ELR (cell line): ENCODE measurements around the gene HSPB2.
A peak's percentile ranks its signal among the peaks of the same experiment; 100 is the strongest.
"Not testable (repeated sequence)": the region's sequence is repeated elsewhere in the genome, so short reads cannot be mapped to it uniquely, and the experiment has no call there.

Experiments
- DNase-seq: peaks from one replicate; pipeline ENCODE4 v3.0.0-alpha.2; 2015; ENCODE audit warnings: low read depth

Gene HSPB2, protein sequence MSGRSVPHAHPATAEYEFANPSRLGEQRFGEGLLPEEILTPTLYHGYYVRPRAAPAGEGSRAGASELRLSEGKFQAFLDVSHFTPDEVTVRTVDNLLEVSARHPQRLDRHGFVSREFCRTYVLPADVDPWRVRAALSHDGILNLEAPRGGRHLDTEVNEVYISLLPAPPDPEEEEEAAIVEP

DNA sequence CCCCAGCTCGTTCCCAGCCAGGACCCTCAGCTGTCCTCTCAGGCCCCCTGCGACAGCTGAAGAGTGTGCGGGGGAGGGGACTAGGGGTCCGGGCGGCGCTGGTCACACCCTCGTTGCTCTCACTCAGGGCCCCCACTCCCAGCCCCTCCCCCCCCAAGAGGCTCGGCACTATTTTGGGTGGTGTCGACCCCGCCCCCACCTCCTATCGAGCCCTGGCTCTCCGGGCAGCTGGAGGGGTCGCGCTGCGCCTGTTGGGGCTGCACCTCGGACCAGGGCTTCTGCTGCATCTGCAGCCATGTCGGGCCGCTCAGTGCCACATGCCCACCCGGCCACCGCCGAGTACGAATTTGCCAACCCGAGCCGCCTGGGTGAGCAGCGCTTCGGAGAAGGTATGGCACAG is at the start of gene HSPB2:
Gene HSPB2, plus strand, starts transcription at position 200 of the 400 bp plus-strand sequence. Its CDS starts 96 bp downstream, at position 296.
- no peak for DNase-seq

DNA sequence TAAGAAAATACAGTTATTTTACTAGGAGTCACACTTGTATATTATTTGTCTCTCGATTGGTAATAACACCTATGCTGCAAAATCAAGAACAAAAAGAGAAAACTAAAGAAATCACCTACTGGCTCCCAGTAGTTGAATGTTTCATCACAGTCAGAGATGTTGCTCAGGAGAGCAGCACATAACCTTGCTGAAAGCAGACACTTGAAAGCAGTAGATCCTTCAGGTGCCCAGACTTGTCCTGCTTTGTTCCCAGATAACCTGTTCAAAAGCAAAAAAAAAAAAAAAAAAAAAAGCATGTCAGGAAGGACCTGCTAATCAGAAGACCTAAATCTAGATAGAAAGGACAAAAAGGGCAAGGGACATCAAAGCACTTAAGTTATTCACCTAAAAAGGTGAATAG is 42.4 kb upstream of the HSPB2 start:
- no peak for DNase-seq

DNA sequence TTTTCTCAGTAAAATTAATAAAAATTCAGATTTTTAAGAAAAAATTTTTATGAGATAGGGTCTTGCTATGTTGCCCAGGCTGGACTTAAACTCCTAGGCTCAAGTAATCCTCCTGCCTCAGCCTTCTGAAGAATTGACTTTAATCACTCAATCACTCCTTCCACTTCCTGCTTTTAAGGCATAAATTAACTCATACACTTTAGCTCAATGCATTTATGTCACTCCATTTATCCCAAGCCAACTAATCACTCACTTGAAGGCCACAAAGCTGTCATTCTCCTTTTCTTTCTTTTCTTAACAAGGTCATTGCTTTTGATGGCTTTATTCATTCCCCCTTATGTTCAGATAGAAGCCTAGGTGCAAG is 42.0 kb upstream of the HSPB2 start:
- no peak for DNase-seq

DNA sequence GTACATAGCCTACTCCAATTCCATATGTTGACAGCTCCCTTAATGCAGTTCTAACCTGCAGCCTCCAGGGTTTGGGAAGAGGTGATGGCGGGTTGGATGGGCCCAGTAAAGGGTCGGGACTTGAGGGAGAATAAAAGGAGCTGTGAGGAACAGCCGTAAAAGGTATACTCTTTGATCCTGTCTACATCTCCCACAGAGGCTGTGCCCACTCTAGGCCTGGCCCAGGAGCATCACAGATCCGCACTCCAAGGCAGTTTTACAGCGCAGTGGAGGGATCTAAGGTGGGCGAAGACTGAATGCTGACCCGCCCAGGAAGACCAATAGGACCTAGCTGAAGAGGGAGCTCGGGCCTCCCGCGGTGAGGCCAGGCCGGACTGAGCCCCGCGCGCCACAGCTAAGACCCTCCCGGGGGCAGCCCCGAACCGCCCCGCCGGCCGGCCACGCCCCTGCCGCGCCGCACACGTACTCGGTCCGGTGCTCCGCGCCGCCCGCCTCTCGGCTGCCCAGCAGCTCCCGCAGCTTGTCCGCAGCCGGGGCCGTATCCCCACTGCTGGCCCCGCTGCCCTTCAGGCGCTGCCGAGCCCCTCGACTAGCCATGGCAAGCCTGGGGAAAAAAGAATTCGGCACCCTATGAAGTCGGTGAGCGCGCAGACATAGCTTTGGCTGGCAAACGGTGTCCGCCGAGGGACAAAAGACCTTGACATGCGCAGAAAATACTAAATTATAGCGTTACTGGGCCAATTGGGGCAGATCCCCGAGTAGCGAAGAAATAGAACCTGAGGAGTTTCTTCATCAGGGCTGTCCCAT is 41.4 kb upstream of the HSPB2 start, which contains the start of gene ALG9:
Gene ALG9, minus strand, starts transcription at position 696 of the 807 bp plus-strand sequence. Its CDS starts 99 bp downstream, at position 597.
- DNase-seq: peak; percentile 82

DNA sequence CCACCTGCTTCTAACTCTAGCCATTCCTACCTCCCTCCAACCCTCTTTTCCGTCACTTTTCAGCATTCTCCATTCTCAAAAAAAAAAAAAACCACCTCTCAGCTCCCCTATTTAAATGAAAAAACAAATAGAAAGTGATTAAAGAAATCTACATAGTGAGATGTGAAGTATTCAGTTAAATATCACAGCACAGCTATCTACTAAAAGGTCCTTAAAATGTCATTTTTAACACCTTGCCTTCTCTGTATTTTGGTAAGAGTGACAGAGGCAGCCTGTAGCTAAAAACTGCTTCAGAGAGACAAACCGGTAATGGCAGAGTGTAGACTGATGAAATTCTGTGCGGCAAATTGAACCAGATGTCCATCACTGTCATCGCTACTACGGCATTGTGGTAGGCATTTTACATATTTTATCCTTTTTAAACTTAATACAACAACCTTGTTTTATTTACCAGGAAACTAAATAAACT is 40.8 kb upstream of the HSPB2 start:
- peak; percentile 12 for DNase-seq

DNA sequence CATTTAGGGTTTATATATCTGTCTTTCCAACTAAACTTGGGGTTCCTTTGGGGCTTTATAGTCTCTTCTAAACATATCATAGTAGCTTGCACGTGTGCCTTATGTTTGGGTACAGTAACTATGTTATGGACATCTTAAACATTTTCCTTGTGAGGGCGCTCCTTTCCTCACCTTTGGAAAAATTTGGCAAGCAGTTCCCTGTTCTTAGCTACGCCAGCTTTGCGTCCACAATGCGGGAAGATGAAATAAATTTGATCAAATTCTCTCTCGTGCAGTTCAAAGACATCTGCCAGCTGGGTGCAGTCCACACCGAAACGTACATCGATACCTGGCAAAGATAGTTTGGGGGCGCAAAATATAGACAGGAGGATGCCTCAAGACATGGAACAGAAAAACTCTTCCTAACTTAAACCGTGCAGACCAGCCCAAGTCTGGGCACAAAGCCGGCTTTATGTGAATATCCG is 34.1 kb upstream of the HSPB2 start:
- DNase-seq: no peak

DNA sequence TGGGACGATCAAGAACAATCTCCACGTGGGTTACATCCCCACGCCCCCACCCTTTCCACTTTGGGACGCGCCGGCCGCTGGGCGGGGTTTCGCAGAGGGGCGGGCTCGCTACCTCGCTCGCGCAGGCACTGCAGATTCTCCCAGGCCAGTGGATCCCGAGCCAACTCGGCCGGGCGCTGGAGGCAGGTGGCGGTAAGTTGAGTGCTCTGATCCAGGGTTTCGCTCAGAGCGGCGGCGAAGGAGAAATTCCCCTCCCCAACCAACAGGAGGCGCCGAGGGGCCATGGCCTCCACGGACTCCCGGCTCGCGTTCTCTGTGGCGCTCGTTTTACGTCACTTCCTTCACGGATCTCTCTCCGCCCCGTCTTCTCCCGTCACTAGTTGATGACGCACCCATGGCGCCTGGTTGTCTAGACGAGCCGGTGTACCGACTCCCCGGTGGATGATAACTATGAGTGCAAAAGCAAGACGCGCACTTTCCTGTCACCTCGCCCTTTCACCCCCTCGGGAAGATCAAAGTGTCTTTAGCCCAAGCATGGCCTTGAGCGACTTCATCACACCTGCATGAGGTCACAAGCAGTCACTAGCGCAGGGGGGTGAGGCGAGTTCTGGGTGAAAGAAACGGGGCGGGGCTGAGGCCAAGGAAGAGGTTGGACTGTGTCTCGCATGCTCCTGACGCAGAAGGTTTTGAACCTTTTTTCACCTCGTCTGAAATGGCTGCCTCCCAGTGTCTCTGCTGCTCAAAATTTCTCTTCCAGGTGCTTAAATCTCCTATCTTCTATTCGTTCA is 33.5 kb upstream of the HSPB2 start, which contains the start of the genes CFAP68 and FDXACB1:
Gene CFAP68, plus strand, starts transcription at position 693 of the 788 bp plus-strand sequence. Its CDS starts 20 bp downstream, at position 713.
Gene FDXACB1, minus strand, starts transcription at position 317 of the 788 bp plus-strand sequence. Its CDS starts 33 bp downstream, at position 284.
- peak; percentile 98 for DNase-seq

DNA sequence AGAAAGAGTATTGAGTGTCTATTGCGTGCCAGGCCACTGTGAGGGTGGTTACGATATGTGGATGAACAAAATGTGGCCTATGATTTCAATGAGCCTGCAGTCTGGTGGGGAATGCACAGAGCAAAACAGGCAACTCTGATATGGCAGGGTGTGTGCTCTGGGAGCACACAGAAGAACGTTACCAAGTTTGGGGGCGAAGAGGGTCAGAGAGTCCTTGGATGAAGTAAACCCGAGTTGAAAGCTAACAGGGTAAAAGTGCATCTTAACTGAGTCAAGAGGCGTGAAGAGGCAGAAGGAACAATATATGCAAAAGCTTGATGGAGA is 32.9 kb upstream of the HSPB2 start:
- no peak for DNase-seq

DNA sequence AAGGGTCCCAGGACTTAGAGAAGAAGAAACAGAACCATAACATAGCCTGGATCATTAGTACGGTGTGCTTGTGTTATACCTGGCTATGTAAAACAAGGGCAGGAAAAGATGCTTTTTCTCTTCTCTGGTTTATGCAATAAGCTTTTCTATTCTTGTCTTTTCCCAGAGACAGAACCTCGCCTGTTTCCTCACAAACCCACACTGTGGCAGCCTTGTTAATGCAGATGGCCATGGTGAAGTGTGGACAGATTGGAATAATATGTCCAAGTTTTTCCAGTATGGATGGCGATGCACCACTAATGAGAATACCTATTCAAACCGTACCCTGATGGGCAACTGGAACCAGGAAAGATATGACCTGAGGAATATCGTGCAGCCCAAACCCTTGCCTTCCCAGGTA is 30.3 kb upstream of the HSPB2 start:
- no peak for DNase-seq

DNA sequence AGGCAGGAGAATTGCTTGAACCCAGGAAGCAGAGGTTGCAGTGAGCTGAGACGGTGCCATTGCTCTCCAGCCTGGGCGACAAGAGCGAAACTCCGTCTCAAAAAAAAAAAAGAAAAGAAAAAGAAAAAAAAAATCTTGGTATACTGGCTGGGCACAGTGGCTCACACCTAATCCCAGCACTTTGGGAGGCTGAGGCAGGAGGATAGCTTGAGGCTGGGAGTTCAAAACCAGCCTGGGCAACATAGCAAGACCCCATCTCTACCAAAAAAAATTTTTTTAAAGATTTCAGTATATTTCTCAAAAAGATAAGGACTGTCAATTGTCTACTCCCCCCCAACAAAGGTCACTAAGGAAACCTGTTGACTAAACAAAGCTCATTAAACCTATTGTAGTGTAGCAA is 27.5 kb upstream of the HSPB2 start:
- not testable (repeated sequence) for DNase-seq

DNA sequence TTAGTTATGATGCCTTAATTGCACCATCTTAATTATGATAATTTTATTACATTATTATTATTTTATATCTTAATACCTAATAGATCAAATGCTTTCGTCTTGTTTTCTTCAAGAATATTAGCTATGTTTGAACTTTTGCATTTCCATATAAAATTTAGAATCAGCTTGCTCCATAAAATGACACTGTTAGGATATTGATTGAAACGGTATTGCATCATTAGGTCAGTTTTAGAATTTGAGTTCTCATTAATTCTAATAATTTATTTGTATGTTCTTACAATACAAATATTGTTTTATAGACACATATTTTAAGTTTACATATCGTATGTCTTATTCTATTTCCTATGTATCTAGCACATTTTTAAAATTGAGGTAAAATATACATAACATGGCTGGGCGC is 26.5 kb upstream of the HSPB2 start:
- no peak for DNase-seq

DNA sequence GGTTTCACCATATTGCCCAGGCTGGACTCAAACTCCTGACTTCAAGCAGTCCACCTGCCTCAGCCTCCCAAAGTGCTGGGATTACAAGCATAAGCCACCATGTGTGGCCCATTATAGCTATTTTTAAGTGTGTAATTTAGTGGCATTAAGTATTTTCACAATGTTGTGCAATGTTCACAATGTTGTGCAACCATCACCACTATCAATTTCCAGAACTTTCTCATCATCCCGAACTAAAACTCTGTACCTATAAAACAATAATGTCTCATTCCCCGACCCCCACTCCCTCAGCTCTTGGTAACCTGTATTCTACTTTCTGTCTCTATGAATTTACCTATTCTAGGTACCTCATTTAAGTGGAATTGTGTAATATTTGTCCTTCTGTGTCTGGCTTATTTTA is 25.7 kb upstream of the HSPB2 start:
- DNase-seq: no peak

DNA sequence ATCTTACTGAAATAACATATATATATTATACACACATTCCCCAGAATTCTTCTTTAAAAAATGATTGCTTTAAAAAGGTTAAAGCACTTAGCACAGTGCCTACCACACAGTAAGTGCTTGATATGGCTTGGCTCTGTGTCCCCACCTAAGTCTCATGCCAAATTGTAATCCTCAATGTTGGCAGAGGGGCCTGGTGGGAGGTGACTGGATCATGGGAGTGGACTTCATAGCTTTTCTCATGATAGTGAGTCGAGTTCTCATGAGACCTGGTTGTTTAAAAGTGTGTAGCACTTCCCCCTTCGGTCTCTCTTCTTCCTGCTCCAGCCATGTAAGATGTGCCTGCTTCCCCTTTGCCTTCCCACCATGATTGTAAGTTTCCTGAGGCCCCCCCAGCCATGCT is 7.1 kb upstream of the HSPB2 start:
- no peak for DNase-seq

DNA sequence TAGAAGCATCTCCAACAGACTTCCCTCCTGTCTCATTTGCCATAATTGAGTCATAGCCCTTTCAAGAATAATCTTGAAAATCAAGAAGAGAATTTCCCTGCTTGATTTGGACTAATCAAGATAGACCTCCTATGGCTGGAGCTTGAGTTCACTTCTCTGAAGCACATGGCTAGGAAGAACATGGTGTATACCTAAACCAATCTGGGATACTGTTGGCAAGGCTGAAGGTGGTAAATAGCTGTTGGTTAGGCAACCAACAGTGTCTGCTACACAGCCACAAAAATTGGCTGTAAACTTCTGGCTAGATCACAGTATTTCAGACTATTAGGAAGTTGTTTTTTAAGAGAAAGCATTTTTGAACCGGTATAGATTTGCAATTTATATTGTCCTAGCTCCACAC is 5.9 kb upstream of the HSPB2 start:
- no peak for DNase-seq

DNA sequence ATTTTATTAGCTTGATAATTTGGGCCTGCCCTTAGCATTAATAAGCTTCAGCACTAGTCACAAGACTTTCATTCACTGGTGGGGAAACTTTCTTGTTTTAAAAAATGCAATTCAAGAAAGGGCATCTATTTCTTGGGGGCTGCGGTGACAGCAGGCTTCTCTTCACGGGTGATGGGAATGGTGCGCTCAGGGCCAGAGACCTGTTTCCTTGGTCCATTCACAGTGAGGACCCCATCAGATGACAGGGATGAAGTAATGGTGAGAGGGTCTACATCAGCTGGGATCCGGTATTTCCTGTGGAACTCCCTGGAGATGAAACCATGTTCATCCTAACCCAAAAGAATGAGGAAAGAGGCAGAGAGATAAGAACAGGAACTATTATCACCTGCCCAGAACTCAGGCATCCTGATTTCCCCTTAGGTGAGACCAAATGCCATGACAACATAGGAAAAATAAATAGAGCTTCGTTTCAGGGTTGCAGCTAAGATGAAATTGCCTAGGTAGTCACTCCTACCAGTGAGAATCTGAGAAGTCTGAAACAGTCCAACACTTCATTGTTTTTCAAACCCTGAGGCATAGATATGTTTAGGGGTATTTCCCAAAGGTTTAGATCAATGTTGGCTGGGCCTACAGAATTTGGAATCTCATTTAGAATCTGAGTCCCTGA is 3.8 kb upstream of the HSPB2 start:
- DNase-seq: no peak

DNA sequence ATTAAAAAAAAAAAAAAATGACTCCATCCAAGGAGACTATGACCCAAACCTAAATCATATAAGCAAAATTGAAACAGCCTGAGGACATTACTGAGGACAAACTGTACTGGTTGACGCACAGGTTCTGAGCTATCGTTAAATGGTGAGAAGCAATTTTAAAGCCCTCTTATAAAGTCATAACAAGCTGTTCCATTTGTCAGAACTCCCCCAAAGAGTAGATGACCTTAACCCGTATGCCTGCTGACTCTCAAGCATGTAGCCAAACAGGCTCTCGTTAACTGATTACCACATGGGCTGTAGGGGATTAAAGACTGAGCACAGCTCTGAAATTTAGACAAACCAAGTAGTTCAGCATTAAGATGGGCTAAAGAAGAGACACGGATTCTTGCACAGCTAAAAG is 3.2 kb upstream of the HSPB2 start:
- DNase-seq: no peak

DNA sequence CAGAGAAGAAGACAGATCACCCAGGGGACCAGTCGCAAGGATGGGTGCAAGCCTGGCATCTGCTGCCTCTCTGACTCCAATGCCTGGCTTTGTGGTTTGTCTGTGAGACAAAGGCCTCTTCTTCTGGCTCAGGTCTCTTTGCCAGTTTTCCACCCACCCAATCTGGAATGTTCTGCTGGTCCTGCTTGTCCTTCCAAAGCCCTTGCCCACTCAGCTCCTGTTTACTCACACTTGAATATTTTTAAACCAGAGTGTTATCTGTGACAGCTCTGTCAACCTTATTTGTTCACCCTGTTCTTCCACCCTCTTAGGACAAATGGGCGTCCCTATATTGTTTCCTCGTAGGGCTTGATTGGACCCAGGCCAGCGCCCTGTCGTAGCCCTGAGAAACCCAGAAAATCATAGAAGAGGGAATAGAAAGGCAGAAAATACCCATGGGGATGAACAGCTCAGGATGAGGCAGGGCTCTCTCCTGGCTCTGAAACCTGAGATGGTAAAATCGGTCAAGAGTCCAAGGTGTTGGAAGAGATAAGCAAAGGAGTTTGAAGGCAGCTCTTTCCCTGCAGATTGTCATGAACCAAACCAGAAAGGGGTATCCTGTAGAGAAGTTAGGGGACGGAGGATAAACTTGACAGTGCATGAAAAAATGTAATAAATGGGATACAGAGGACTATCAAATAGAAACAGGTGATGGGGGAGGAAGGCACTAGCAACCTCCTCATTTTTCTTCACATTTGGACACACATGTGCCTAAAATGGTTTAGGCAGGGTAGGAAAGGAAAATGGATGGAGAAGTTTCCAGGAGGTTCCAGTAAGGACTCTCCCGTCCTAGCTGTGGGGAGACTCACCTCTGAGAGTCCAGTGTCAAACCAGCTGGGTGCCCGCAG is 1.6 kb upstream of the HSPB2 start:
- no peak for DNase-seq

DNA sequence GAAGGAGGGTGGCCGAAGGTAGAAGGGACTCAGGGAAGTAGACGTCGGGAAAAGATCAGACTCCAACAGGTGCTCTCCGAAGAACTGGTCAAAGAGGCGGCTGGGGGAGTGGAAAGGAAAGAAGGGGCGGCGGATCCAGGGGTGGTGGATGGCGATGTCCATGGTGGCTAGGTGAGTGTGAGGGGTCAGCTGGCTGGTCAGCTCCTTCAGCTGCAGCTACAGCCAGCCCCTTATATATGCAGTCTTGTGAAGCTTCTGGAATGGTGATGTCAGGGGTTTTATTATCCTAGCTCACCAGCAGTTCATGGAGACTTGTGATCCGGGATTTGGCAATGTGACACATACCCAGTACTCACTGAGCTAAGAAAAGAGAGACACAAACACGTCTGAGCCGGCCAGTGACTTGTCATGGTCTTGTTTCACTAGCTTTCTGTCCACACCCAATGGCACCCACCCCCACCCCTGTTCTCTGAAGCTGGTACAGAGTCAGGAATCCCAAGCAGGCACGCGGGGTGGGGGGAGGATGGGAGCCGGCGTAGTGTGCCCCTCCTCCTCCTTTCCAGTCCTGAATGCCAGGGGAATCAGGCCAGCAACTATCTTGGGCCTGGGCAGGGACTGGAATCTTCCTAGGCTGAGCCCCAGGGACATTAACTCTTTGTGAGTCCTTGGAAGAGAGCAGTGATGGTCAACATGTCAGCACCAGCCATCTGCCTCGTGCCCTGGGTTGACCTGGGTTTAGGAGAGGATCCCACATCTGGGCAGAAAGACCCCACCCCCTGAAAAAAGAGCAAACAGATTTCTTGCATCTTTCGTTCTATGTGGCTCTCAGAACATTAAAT is 752 bp upstream of the HSPB2 start, which contains the start of gene CRYAB:
Gene CRYAB, minus strand, starts transcription at position 208 of the 839 bp plus-strand sequence. Its CDS starts 46 bp downstream, at position 162.
- DNase-seq: peak; percentile 40

DNA sequence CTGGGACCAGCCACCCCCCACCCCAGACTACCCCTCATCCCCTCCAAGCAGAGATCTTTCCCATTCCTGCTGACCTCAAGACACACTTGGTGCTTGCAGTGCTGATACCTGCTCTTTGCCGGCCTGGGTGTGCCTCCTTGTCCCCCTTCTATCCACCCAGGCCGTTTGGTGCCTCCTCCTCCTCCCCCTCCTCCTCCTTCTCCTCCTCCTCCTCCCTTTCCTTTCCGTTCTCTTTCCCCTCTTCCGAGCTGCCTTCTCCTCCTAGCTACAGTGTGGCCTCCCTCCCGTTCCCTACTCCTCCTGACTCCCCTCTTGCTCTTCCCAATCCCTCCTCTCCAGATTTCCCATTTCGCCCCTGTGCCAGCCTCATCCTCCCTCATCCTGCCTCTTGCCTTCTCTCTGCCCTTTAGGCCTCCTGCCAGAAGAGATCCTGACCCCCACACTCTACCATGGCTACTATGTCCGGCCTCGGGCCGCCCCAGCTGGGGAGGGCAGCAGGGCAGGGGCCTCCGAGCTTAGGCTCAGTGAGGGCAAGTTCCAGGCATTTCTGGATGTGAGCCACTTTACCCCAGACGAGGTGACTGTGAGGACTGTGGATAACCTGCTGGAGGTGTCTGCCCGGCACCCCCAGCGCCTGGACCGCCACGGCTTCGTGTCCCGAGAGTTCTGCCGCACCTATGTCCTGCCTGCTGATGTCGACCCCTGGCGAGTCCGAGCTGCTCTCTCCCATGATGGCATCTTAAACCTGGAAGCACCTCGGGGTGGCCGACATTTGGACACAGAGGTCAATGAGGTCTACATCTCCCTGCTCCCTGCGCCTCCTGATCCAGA is 712 bp downstream of the HSPB2 start:
- DNase-seq: no peak
